Right lobe of liver (tissue), 6 donors: ENCODE data around the gene TMC6. TPM values are rescaled to one million over a fixed set of nuclear protein-coding genes. Genes with fewer than 3 reads are reported as not detected.

Experiments used
- ATAC-seq, 4 donors: fragments of 200-7000 bp; cut with Tn5 transposase; one replicate each; pipeline ENCODE4 v1.9.1; 2020; ENCODE audit warnings: mild to moderate bottlenecking in 4 of 4, moderate library complexity in 4 of 4
- DNase-seq, 3 donors: peaks; one replicate each; pipeline ENCODE4 v3.0.0-alpha.2; 2020
- H3K27ac ChIP-seq, 3 donors: fragments of 200-600 bp; one replicate each; pipeline ENCODE4 v1.8.0; 2022
- H3K27me3 ChIP-seq, 2 donors: fragments of 200-600 bp; one replicate each; pipeline ENCODE4 v1.8.0; 2022
- H3K36me3 ChIP-seq, 4 donors: fragments of 200-600 bp; sonication (generic) in 1 of 4; one replicate each; pipeline versions ENCODE4 v1.5.1 to v1.8.0; 2017 to 2022; ENCODE audit warnings: control low read depth in 1 of 4
- H3K4me1 ChIP-seq, 4 donors: fragments of 200-600 bp; sonication (generic) in 1 of 4; one replicate each; pipeline versions ENCODE4 v1.5.1 to v1.8.0; 2017 to 2022; ENCODE audit warnings: control low read depth in 1 of 4
- H3K4me3 ChIP-seq, 3 donors: fragments of 200-600 bp; one replicate each; pipeline ENCODE4 v1.8.0; 2022
- H3K9me3 ChIP-seq, 4 donors: fragments of 200-600 bp; sonication (generic) in 1 of 4; one replicate each; pipeline versions ENCODE4 v1.5.1 to v1.8.0; 2017 to 2022; ENCODE audit warnings: control low read depth in 1 of 4
- POLR2A ChIP-seq: fragments of 450-650 bp; IDR thresholded peaks from one replicate; pipeline ENCODE4 v1.6.1; 2017; ENCODE audit warnings: antibody characterized with exemption, mild to moderate bottlenecking
- WGBS: methylation state at CpG from one replicate; pipeline ENCODE4 v1.1.6; 2018; ENCODE audit warnings: low coverage, low lambda C conversion rate; ENCODE audit not compliant: insufficient coverage; ENCODE audit errors: missing lambda C conversion rate; 5-methylcytosine and 5-hydroxymethylcytosine counted together
- intact Hi-C, 2 donors: fragments of 100-400 bp; cut with DNase I; formaldehyde crosslinking; loops; one replicate each; pipeline versions ENCODE4 v1.11.2 to v1.14.1; 2022
- total RNA-seq, 6 experiments: library from RNA; depleted of rRNA in 2 of 6; stranded (reverse); fragments of >200 nt in 2 of 6; fragmentation: NEBNext Ultra II Directional in 3 of 6; extraction: Animal tissue kit (Norgen Biotek cat#: 25700) in 3 of 6; gene quantifications; one replicate each; pipeline versions ENCODE4 v1.1.0 to v1.2.4, GENCODE V29; 2016 to 2023
- TF ChIP-seq, protein P1 (sequence below), 4 donors: fragments of 200-600 bp in 3 of 4; fragments of 450-650 bp in 1 of 4; IDR thresholded peaks; one replicate each; pipeline versions ENCODE4 v1.5.1 to v1.8.0; 2016 to 2022; ENCODE audit warnings: antibody characterized with exemption in 4 of 4, mild to moderate bottlenecking in 2 of 4
- donor health status: DM: no; HTN: yes; CAD: no.
- donor health status: DM: no; HTN: no; CAD: no.
- donor health status: DM: no; HTN: no; CAD: no.
- donor health status: DM: no; HTN: yes; CAD: no.
- donor health status: DM: no; HTN: yes; CAD: no.

The TMC6 gene
- total RNA-seq, 6 experiments from 2014 or later = 10.9 to 24.7 (median 15.7) TPM

DNA sequence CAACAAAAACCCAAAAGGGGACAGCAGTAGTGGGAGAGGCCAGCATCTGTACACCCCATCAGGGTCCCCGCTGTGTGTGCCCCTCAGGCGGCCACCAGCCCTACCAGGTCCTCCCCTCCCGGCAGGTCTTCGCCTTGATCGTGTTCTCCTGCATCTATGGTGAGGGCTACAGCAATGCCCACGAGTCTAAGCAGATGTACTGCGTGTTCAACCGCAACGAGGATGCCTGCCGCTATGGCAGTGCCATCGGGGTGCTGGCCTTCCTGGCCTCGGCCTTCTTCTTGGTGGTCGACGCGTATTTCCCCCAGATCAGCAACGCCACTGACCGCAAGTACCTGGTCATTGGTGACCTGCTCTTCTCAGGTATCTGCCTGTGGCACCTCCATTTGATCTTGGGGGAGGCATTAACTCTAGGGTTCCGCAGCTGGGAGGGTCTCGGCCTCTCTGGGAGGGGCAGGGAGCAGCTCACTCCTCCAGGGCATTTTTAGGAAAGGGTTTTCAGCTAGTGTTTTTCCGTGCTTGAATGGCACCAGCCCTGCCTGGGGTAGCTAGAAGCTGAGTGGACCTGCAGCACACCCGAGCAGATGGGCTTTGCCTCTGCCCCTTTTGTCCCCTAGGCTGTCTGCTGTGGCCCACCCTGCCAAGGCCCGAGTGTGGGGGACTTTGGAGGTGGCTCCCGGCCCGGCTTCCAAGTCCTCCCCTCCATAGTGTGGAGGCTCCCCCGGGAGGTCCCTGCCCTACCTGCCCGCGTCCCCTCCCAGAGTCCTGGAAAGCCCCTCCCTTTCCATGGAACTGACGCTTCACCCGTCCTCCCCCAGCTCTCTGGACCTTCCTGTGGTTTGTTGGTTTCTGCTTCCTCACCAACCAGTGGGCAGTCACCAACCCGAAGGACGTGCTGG is 42.4 kb upstream of the TMC6 start:
- DNase-seq (no peak), ATAC-seq (no peak)
- peaks cover 0 to 9% (median 4%) of the 10 kb centered on the region in 4 donors for H3K36me3 ChIP-seq
- 52% methylated on average over 6 of the region's 31 CpGs for WGBS
- no peaks in the 10 kb centered on the region for H3K27me3 ChIP-seq
- intact Hi-C loops = loop anchor here (5.0 to 10.0 kb wide), 3 partner anchors 59 to 84 kb away; no protein-coding TSS in a partner anchor
- no peak overlapping the region for H3K4me3 ChIP-seq
- peaks cover 0 to 30% (median 12%) of the 10 kb centered on the region in 4 donors for H3K4me1 ChIP-seq
- no peak overlapping the region for H3K27ac ChIP-seq
- no peaks in the 10 kb centered on the region for H3K9me3 ChIP-seq
- TF ChIP-seq, protein P1, sequence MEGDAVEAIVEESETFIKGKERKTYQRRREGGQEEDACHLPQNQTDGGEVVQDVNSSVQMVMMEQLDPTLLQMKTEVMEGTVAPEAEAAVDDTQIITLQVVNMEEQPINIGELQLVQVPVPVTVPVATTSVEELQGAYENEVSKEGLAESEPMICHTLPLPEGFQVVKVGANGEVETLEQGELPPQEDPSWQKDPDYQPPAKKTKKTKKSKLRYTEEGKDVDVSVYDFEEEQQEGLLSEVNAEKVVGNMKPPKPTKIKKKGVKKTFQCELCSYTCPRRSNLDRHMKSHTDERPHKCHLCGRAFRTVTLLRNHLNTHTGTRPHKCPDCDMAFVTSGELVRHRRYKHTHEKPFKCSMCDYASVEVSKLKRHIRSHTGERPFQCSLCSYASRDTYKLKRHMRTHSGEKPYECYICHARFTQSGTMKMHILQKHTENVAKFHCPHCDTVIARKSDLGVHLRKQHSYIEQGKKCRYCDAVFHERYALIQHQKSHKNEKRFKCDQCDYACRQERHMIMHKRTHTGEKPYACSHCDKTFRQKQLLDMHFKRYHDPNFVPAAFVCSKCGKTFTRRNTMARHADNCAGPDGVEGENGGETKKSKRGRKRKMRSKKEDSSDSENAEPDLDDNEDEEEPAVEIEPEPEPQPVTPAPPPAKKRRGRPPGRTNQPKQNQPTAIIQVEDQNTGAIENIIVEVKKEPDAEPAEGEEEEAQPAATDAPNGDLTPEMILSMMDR (IDR thresholded peaks at IDR 0.05) = no peak
- TF ChIP-seq POLR2A = no peak

DNA sequence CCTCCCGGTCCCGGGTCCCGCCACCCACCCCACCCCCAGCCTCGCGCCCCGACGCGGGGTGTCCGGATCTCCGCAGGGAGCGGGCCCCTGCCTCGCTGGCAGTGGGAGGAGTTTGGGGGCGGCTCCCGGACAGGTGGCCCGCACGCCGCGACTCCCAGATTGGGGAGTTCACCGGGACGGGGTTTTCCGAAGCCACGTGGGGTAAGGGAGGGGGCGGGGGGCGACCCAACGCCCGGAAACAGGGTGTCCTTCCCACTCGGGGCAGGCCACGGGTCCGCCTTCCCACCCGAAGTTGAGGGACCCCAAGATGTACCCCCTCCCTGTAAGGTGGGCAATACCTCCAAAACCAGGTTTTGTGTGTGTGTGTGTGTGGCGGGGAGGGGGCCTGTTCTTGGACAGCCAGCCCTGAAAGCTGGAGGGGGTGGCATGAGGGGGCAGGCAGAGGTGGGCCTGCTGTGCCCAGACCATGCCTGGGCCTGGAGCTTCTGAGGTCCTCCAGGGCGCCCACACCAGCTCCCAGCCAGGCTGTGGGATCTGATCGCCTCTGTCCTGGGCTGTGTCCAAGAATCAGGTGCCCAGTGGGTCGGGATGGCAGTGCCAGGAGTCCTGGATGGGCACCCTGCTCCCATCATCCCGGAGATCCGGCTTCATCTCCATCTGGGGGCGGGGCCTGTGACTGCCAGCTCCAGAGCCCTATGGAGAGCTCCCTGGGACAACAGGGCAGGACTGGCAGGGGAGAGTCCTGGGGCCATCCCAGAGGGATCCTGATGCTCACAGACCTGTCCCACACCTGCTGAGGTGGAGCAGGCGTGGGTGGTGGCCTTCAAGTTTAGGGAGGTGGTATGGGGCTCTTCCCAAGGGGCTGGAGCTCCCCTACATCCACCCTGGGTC is 40.6 kb upstream of the TMC6 start:
- Histone ChIP-seq H3K9me3 (no peaks in the 10 kb centered on the region), H3K27ac (peak overlapping the region in 2 of 3 donors; percentile 57 to 67), H3K27me3 (no peaks in the 10 kb centered on the region), H3K4me3 (peak overlapping the region; percentile 38 to 79 (median 66)), H3K4me1 (peaks cover 0 to 13% (median under 1%) of the 10 kb centered on the region in 4 donors), H3K36me3 (peaks cover 0 to 9% (median 4%) of the 10 kb centered on the region in 4 donors)
- TF ChIP-seq, protein P1 (IDR thresholded peaks at IDR 0.05) = no peak
- TF ChIP-seq POLR2A = no peak
- DNase-seq = peak; percentile 74 to 81 (median 75)
- intact Hi-C loops = loop anchor here in 1 of 2 donors (5.0 kb wide), 1 partner anchor 57 kb away; no protein-coding TSS in a partner anchor
- peak; percentile 42 to 60 (median 56) for ATAC-seq
- 20% methylated on average over 3 of the region's 38 CpGs for WGBS

DNA sequence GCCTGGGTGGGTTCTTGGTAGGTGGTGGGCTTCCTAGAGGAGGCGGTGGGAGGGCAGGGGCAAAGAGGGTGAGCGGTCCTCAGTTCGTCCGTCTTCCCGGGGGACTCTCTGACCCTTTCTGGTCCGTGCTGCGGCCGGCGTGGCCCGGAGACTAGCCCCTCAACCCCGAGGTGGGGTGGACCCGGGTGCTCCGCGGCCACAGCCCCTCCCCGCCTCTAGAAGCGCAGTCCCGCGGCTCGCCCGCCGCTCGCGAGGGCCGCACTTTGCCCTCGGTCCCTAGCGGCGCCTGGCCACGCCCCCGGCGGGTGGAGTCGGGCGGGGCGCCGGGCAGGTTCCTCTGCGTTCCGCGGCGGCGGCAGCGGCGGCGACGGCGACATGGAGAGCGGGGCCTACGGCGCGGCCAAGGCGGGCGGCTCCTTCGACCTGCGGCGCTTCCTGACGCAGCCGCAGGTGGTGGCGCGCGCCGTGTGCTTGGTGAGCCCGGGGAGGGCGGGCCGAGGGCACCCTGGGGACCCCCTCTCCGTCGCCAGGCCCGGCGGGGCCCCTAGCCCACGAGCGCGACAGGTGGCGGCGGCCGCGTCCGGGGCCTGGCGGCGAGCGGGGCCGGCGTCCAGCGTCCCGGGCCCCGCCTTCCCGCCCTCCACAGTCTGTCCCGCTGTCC is 39.8 kb upstream of the TMC6 start, which contains the start of gene SYNGR2:
Gene SYNGR2, plus strand, starts transcription at position 340 of the 661 bp plus-strand sequence. Its CDS starts 36 bp downstream, at position 376.
- peak within 1 kb of the TSS; percentile 38 to 79 (median 66) for H3K4me3 ChIP-seq
- H3K27ac ChIP-seq = peak within 1 kb of the TSS; percentile 57 to 67 (median 62)
- no peaks in the 10 kb centered on the region for H3K27me3 ChIP-seq
- intact Hi-C loops = loop anchor here in 1 of 2 donors (5.0 kb wide), 1 partner anchor 56 kb away; no protein-coding TSS in a partner anchor
- peak; percentile 78 to 94 (median 84) for ATAC-seq
- H3K36me3 ChIP-seq = peaks cover 0 to 9% (median 4%) of the 10 kb centered on the region in 4 donors
- TF ChIP-seq, protein P1 (IDR thresholded peaks at IDR 0.05) = peak in 2 of 4 donors; percentile 5 to 7
- peak; percentile 89 for TF ChIP-seq POLR2A
- no CpG with 5 or more reads among the region's 84 CpGs for WGBS
- DNase-seq = peak; percentile 90 to 92 (median 91)
- no peaks in the 10 kb centered on the region for H3K9me3 ChIP-seq
- peaks cover 0 to 7% (median 0%) of the 10 kb centered on the region in 4 donors for H3K4me1 ChIP-seq
